MM.1S (cell line): ENCODE results near the gene RP2.

ENCODE experiments used
- EZH2 ChIP-seq: fragments of 300-600 bp; sonication (generic); optimal IDR thresholded peaks from 2 replicates; pipeline ENCODE3; 2017; ENCODE audit warnings: low read depth, mild to moderate bottlenecking, antibody characterized with exemption, low read length, mixed read lengths
- TF ChIP-seq, protein P1 (sequence below): fragments of 300-600 bp; sonication (generic); IDR thresholded peaks from 2 replicates; pipeline ENCODE4 v1.5.1; 2016; ENCODE audit warnings: antibody characterized with exemption, low read length, mixed read lengths

DNA sequence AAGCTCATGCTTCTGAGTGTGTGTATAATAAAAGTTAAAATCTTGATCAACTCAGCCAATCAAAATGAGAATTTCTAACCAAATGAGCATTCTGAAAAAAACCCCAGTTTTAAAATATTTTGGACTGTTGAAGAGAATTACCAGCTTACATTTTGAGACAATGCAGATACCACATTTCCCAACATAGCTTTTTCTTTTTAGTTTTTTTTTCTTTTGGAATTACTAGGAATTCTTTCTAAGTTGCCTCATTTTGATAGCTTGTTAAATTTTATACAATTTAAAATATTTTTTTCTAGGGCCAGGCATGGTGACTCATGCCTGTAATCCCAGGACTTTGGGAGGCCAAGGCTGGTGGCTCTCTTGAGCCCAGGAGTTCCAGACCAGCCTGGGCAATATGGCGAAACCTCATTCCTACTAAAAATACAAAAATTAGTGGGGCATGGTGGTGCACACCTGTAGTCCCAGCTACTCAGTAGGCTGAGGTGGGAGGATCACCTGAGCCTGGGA is 2.2 kb downstream of the RP2 start:
- TF ChIP-seq, protein P1, sequence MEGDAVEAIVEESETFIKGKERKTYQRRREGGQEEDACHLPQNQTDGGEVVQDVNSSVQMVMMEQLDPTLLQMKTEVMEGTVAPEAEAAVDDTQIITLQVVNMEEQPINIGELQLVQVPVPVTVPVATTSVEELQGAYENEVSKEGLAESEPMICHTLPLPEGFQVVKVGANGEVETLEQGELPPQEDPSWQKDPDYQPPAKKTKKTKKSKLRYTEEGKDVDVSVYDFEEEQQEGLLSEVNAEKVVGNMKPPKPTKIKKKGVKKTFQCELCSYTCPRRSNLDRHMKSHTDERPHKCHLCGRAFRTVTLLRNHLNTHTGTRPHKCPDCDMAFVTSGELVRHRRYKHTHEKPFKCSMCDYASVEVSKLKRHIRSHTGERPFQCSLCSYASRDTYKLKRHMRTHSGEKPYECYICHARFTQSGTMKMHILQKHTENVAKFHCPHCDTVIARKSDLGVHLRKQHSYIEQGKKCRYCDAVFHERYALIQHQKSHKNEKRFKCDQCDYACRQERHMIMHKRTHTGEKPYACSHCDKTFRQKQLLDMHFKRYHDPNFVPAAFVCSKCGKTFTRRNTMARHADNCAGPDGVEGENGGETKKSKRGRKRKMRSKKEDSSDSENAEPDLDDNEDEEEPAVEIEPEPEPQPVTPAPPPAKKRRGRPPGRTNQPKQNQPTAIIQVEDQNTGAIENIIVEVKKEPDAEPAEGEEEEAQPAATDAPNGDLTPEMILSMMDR = no peak
- TF ChIP-seq EZH2 = no peak
